ENCODE measurements around the gene ANAPC7.

DNA sequence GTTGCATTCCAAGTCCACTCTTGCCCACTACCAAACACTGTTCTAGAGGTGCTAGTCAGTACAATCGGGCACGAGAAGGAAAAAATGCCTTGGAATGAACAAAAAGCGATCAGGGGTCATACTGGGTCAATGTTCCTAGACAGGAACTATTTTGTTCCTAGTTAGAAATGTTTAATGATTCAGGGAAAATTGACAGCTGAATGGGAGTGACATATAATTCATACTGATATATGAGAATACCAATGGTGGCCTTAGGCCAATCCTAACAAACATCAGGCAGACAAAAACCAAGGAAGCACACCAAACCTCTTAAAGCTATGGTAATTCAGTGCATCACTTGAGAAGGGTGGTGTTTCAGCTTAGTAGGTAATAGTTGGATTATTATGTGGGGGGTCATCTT is 51.1 kb downstream of the ANAPC7 start:
- TF ChIP-seq ZBTB38 (CRISPR knock-in tag; IDR thresholded peaks at IDR 0.05) = no peak
- TF ChIP-seq STAT5B (CRISPR knock-in tag; IDR thresholded peaks at IDR 0.05) = no peak

Measured in HepG2 (cell line).